ENCODE results near the gene CAV1. TPM values are rescaled to one million over a fixed set of nuclear protein-coding genes. Genes with fewer than 3 reads are reported as not detected.
"Not testable (repeated sequence)": the region's sequence is repeated elsewhere in the genome, so short reads cannot be mapped to it uniquely, and the experiment has no call there.

CAV1 gene
- total RNA-seq = 0.84 TPM in 2 replicates
- long read RNA-seq, partial matches to known transcripts = 0 of 3 reads
- long read RNA-seq, other reads (novel, unspliced or antisense) = 0 of 3 reads

GRCh38 chr7:116524609-116525297 is at the start of gene CAV1:
Gene CAV1, plus strand, starts transcription at chr7:116525036. Its CDS starts 27 bp downstream, at chr7:116525063.
- peak within 1 kb of the TSS; percentile 82 for H3K4me3 Mint-ChIP-seq (ENCODE audit: low read depth)
- H3K27me3 Mint-ChIP-seq = peaks cover 67% of the 10 kb centered on the region
- peak within 1 kb of the TSS; percentile 88 for H3K27ac Mint-ChIP-seq
- no peaks in the 10 kb centered on the region for H3K36me3 Mint-ChIP-seq (ENCODE audit: insufficient read depth)
- no peaks in the 10 kb centered on the region for H3K9me3 Mint-ChIP-seq (ENCODE audit: low read depth)
- DNase-seq (ENCODE audit: low spot score, unreplicated experiment) = peak; percentile 11
- peaks cover 15% of the 10 kb centered on the region for H3K4me1 Mint-ChIP-seq (ENCODE audit: low read depth)
- TF ChIP-seq CTCF (IDR thresholded peaks at IDR 0.05; ENCODE audit: unreplicated experiment) = no peak

GRCh38 chr7:116477625-116478024 is 47.2 kb upstream of the CAV1 start:
- Mint-ChIP-seq H3K4me1 (ENCODE audit: low read depth) (no peaks in the 10 kb centered on the region), H3K9me3 (ENCODE audit: low read depth) (peaks cover 14% of the 10 kb centered on the region), H3K4me3 (ENCODE audit: low read depth) (no peak overlapping the region), H3K36me3 (ENCODE audit: insufficient read depth) (peaks cover 4% of the 10 kb centered on the region), H3K27me3 (no peaks in the 10 kb centered on the region), H3K27ac (no peak overlapping the region)
- no peak for TF ChIP-seq CTCF (IDR thresholded peaks at IDR 0.05; ENCODE audit: unreplicated experiment)
- no peak for DNase-seq (ENCODE audit: low spot score, unreplicated experiment)

- H3K27ac Mint-ChIP-seq = no peak overlapping the region
- TF ChIP-seq CTCF (IDR thresholded peaks at IDR 0.05; ENCODE audit: unreplicated experiment) = no peak
- H3K4me1 Mint-ChIP-seq (ENCODE audit: low read depth) = no peaks in the 10 kb centered on the region
- no peak for DNase-seq (ENCODE audit: low spot score, unreplicated experiment)
- no peaks in the 10 kb centered on the region for H3K27me3 Mint-ChIP-seq
- no peak overlapping the region for H3K4me3 Mint-ChIP-seq (ENCODE audit: low read depth)
- peaks cover 4% of the 10 kb centered on the region for H3K36me3 Mint-ChIP-seq (ENCODE audit: insufficient read depth)
- peaks cover 11% of the 10 kb centered on the region for H3K9me3 Mint-ChIP-seq (ENCODE audit: low read depth)
These were observed 46.0 kb upstream of the CAV1 start for GRCh38 chr7:116478834-116479233.

- H3K27ac Mint-ChIP-seq = no peak overlapping the region
These were observed 41.4 kb upstream of the CAV1 start for GRCh38 chr7:116483271-116483942.

GRCh38 chr7:116484389-116484788 is 40.4 kb upstream of the CAV1 start:
- H3K27ac Mint-ChIP-seq; H3K36me3 Mint-ChIP-seq (ENCODE audit: insufficient read depth); H3K27me3 Mint-ChIP-seq: not testable (repeated sequence)

More at GRCh38 chr7:116483271-116483942, 41.4 kb upstream of the CAV1 start:
- Mint-ChIP-seq H3K4me1 (ENCODE audit: low read depth) (no peaks in the 10 kb centered on the region), H3K27me3 (no peaks in the 10 kb centered on the region), H3K4me3 (ENCODE audit: low read depth) (no peak overlapping the region), H3K36me3 (ENCODE audit: insufficient read depth) (no peaks in the 10 kb centered on the region), H3K9me3 (ENCODE audit: low read depth) (no peaks in the 10 kb centered on the region)
- no peak for TF ChIP-seq CTCF (IDR thresholded peaks at IDR 0.05; ENCODE audit: unreplicated experiment)
- no peak for DNase-seq (ENCODE audit: low spot score, unreplicated experiment)

More at GRCh38 chr7:116484389-116484788, 40.4 kb upstream of the CAV1 start:
- H3K4me3 Mint-ChIP-seq (ENCODE audit: low read depth); H3K4me1 Mint-ChIP-seq (ENCODE audit: low read depth); H3K9me3 Mint-ChIP-seq (ENCODE audit: low read depth); DNase-seq (ENCODE audit: low spot score, unreplicated experiment): not testable (repeated sequence)
